ENCODE measurements around the gene RTN3.

DNA sequence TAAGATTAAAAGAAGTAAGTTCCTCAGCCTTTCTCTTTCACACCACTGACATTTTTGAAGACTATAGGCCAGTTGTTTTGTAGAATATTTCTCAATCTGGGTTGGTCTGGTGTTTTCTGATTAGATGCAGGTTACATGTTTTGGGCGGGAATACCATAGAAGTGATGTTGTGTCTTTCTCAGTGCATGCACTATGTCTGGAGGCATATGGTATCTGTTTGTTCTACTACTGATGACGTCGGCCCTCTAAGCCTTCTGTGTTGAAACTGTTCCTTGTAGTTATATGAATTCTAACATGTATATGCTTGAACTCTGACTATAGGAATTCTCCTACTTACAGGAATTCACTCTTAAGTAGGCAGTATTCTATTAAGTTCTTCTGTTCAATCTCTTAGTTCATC, 65.7 kb downstream of the RTN3 start:
- TF ChIP-seq, protein P1, sequence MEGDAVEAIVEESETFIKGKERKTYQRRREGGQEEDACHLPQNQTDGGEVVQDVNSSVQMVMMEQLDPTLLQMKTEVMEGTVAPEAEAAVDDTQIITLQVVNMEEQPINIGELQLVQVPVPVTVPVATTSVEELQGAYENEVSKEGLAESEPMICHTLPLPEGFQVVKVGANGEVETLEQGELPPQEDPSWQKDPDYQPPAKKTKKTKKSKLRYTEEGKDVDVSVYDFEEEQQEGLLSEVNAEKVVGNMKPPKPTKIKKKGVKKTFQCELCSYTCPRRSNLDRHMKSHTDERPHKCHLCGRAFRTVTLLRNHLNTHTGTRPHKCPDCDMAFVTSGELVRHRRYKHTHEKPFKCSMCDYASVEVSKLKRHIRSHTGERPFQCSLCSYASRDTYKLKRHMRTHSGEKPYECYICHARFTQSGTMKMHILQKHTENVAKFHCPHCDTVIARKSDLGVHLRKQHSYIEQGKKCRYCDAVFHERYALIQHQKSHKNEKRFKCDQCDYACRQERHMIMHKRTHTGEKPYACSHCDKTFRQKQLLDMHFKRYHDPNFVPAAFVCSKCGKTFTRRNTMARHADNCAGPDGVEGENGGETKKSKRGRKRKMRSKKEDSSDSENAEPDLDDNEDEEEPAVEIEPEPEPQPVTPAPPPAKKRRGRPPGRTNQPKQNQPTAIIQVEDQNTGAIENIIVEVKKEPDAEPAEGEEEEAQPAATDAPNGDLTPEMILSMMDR (conservative IDR thresholded peaks at IDR 0.05; ENCODE audit: low read length) = no peak
- TF ChIP-seq EZH2phosphoT487 (IDR thresholded peaks at IDR 0.05; ENCODE audit: borderline replicate concordance, low read depth, low read length) = no peak

Measured in OCI-LY7 (cell line).